ENCODE measurements around the gene NEK7.

The NEK7 gene

DNA sequence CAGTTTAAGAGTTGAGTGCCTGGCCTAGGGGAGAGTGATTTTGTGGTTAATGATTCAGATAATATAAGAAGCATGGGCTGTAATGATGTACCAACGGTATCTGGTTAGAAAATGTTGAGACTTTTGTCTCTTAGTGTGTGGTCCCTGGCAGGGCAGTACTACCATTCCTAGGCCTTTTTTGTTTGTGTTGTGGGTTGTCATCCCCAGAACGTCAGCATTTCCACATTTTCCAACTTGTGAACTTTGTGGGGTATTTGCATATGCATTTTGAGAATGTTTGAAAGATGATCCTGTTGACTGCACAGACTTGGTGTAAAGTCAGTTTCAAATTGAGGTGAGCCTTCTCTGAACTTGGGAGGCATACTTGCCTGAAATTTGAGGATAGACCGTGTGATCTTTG, 11.4 kb downstream of the NEK7 start:
- Histone ChIP-seq H3K27ac (ENCODE audit: low read length) (peak overlapping the region; percentile 53; the same call in 1 of the 2 replicates), H3K79me2 (ENCODE audit: low read length) (peaks cover 70% of the 10 kb centered on the region), H3K27me3 (ENCODE audit: low read depth, low read length) (no peaks in the 10 kb centered on the region), H3K4me2 (ENCODE audit: low read length) (peak overlapping the region; percentile 50), H3K9ac (ENCODE audit: low read length) (no peak overlapping the region), H3K9me3 (ENCODE audit: insufficient read depth, low read length) (no peaks in the 10 kb centered on the region), H4K20me1 (ENCODE audit: insufficient read depth, low read length) (peaks cover 10% of the 10 kb centered on the region), H3K4me3 (ENCODE audit: low read length) (no peak overlapping the region; the same call in 1 of the 2 replicates), H3K4me1 (ENCODE audit: low read length) (peaks cover 49% of the 10 kb centered on the region), H2AFZ (ENCODE audit: low read depth, low read length) (no peak overlapping the region), H3K36me3 (replicated peaks; ENCODE audit: low read depth, low read length) (no peaks in the 10 kb centered on the region)
- TF ChIP-seq EZH2phosphoT487 (IDR thresholded peaks at IDR 0.05; ENCODE audit: low read depth) = no peak
- TF ChIP-seq, protein P1, sequence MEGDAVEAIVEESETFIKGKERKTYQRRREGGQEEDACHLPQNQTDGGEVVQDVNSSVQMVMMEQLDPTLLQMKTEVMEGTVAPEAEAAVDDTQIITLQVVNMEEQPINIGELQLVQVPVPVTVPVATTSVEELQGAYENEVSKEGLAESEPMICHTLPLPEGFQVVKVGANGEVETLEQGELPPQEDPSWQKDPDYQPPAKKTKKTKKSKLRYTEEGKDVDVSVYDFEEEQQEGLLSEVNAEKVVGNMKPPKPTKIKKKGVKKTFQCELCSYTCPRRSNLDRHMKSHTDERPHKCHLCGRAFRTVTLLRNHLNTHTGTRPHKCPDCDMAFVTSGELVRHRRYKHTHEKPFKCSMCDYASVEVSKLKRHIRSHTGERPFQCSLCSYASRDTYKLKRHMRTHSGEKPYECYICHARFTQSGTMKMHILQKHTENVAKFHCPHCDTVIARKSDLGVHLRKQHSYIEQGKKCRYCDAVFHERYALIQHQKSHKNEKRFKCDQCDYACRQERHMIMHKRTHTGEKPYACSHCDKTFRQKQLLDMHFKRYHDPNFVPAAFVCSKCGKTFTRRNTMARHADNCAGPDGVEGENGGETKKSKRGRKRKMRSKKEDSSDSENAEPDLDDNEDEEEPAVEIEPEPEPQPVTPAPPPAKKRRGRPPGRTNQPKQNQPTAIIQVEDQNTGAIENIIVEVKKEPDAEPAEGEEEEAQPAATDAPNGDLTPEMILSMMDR (IDR thresholded peaks at IDR 0.05; ENCODE audit: low read depth, low read length) = no peak

DNA sequence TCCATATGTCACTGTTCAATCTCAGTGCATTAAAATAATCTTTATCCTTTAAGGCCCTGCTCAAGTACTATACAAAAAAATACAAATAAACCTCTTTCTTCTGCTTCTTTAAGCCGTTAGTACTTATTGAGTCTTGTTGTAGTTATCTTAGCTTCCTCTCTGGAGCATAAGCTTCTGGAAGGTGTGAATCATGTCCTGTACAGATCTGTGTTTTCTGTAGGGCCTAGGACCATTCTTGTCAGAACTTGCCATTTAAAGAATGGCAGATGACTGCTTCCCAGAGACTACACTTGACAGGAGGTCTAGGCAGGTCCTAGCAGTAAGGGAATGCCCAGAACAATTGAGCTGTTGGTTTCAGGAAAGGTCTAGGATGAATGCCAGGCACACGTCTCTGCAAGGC, 12.9 kb downstream of the NEK7 start:
- Histone ChIP-seq H3K9me3 (ENCODE audit: insufficient read depth, low read length) (no peaks in the 10 kb centered on the region), H3K4me3 (ENCODE audit: low read length) (no peak overlapping the region), H3K4me1 (ENCODE audit: low read length) (peaks cover 63% of the 10 kb centered on the region), H3K4me2 (ENCODE audit: low read length) (no peak overlapping the region), H3K9ac (ENCODE audit: low read length) (no peak overlapping the region), H3K79me2 (ENCODE audit: low read length) (peaks cover 69% of the 10 kb centered on the region), H4K20me1 (ENCODE audit: insufficient read depth, low read length) (peaks cover 10% of the 10 kb centered on the region), H3K27ac (ENCODE audit: low read length) (no peak overlapping the region), H3K36me3 (replicated peaks; ENCODE audit: low read depth, low read length) (no peaks in the 10 kb centered on the region), H3K27me3 (ENCODE audit: low read depth, low read length) (no peaks in the 10 kb centered on the region), H2AFZ (ENCODE audit: low read depth, low read length) (no peak overlapping the region)
- TF ChIP-seq, protein P1 (IDR thresholded peaks at IDR 0.05; ENCODE audit: low read depth, low read length) = no peak
- TF ChIP-seq EZH2phosphoT487 (IDR thresholded peaks at IDR 0.05; ENCODE audit: low read depth) = no peak

DNA sequence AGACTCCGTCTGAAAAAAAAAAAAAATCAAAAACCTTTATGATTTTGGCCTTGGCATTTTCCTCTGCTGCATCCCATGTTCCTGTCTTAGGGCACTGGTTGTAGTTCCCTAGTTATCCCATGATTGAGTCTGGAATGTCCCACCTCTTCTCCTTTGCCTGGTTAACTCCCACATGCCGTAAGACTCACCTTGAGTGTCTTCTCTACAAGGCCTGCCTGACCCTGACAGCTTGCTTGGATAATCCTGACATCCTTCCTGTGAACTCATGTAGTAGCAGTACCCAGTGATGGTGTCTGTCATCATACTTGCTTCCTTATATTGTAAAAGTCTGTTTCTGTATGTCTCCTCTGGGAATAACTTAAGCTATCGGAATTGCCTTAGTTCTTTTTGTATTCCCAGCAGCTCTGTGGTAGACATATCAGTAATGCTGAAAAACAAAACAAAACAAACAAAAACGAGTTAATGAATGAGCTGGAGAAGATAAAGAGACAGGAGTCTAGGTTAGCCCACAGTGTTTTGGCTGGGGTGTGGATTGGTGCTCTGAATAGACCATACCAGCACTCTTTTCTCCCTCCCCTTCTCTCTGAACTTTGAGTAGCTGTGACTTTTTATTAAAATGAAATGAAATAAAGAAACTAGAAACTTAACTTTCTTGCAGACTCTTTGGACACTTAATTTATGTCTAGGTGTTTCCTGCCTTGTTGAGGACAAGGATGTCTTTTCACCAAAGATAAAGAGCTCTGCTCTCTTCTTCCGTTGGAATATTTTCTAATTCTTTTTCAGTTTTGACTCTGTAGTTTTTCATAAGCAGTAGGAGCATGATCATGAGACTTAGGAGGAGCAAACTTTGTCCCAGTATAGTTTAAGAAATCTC, 15.1 kb downstream of the NEK7 start:
- H3K79me2 ChIP-seq (ENCODE audit: low read length) = peaks cover 66% of the 10 kb centered on the region
- H3K27ac ChIP-seq (ENCODE audit: low read length) = no peak overlapping the region
- H3K4me1 ChIP-seq (ENCODE audit: low read length) = peaks cover 67% of the 10 kb centered on the region
- H3K4me3 ChIP-seq (ENCODE audit: low read length) = no peak overlapping the region
- no peak overlapping the region for H3K4me2 ChIP-seq (ENCODE audit: low read length)
- H3K9ac ChIP-seq (ENCODE audit: low read length) = no peak overlapping the region
- H3K27me3 ChIP-seq (ENCODE audit: low read depth, low read length) = no peaks in the 10 kb centered on the region
- no peak overlapping the region for H2AFZ ChIP-seq (ENCODE audit: low read depth, low read length)
- TF ChIP-seq, protein P1 (IDR thresholded peaks at IDR 0.05; ENCODE audit: low read depth, low read length) = no peak
- no peak for TF ChIP-seq EZH2phosphoT487 (IDR thresholded peaks at IDR 0.05; ENCODE audit: low read depth)
- H3K36me3 ChIP-seq (replicated peaks; ENCODE audit: low read depth, low read length) = no peaks in the 10 kb centered on the region
- no peaks in the 10 kb centered on the region for H3K9me3 ChIP-seq (ENCODE audit: insufficient read depth, low read length)
- peaks cover 9% of the 10 kb centered on the region for H4K20me1 ChIP-seq (ENCODE audit: insufficient read depth, low read length)

DNA sequence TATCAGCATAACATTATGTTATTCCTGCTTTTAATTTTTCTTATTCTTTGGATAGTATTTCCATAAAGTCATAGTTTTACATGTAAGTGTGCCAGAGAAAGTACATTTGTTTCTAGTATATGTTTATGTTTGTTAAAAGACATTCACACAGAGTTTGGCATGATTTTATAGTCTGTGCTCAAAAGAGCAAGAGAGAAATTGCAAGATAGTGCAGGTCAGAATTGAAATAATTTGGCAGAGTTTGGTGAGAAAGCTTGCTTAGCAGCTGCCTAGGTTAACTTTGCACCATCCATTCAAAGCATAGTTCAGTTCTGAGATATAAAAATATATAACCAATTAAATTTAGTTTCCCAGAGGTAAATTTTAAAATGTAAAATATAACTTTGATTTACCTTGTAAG, 17.0 kb downstream of the NEK7 start:
- peak overlapping the region; percentile 45 for H3K27ac ChIP-seq (ENCODE audit: low read length)
- H3K4me2 ChIP-seq (ENCODE audit: low read length) = peak overlapping the region; percentile 58
- H3K4me3 ChIP-seq (ENCODE audit: low read length) = peak overlapping the region; percentile 60
- H4K20me1 ChIP-seq (ENCODE audit: insufficient read depth, low read length) = no peaks in the 10 kb centered on the region
- H3K79me2 ChIP-seq (ENCODE audit: low read length) = peaks cover 65% of the 10 kb centered on the region
- H3K9ac ChIP-seq (ENCODE audit: low read length) = peak overlapping the region; percentile 26; the same call in 1 of the 2 replicates
- H3K4me1 ChIP-seq (ENCODE audit: low read length) = peaks cover 48% of the 10 kb centered on the region
- TF ChIP-seq, protein P1 (IDR thresholded peaks at IDR 0.05; ENCODE audit: low read depth, low read length) = no peak
- no peak for TF ChIP-seq EZH2phosphoT487 (IDR thresholded peaks at IDR 0.05; ENCODE audit: low read depth)
- H2AFZ ChIP-seq (ENCODE audit: low read depth, low read length) = no peak overlapping the region
- no peaks in the 10 kb centered on the region for H3K36me3 ChIP-seq (replicated peaks; ENCODE audit: low read depth, low read length)
- H3K27me3 ChIP-seq (ENCODE audit: low read depth, low read length) = no peaks in the 10 kb centered on the region
- no peaks in the 10 kb centered on the region for H3K9me3 ChIP-seq (ENCODE audit: insufficient read depth, low read length)

All from OCI-LY3 (cell line).